A549 (cell line): ENCODE results near the gene PSMC5.
"Not testable (repeated sequence)": the region's sequence is repeated elsewhere in the genome, so short reads cannot be mapped to it uniquely, and the experiment has no call there.

ENCODE experiments used
- BCL3 ChIP-seq: fragments of >200 bp; sonication (Bioruptor Twin); formaldehyde crosslinking; IDR thresholded peaks from 3 replicates; pipeline ENCODE4 v1.6.1; 2016
- CTCF ChIP-seq: fragments of >200 bp; sonication (Bioruptor Twin); formaldehyde crosslinking; IDR thresholded peaks from 3 replicates; pipeline ENCODE4 v1.5.1; 2016
- EP300 ChIP-seq, 2 experiments: fragments of >200 bp; sonication (Bioruptor Twin); formaldehyde crosslinking; IDR thresholded peaks; 2 replicates in 1 of 2; 3 replicates in 1 of 2; pipeline ENCODE4 v1.6.1; 2016 to 2017
- FOSL2 ChIP-seq, 2 experiments: fragments of 450-650 bp in 1 of 2; fragments of >200 bp in 1 of 2; sonication (Bioruptor Twin) in 1 of 2; formaldehyde crosslinking; IDR thresholded peaks; 2 replicates each; pipeline versions ENCODE4 v1.5.0 to v1.6.1; 2016 to 2020; ENCODE audit warnings: mild to moderate bottlenecking in 1 of 2, moderate library complexity in 1 of 2
- GATA3 ChIP-seq: IDR thresholded peaks from 2 replicates; pipeline ENCODE4 v1.6.1; 2012; ENCODE audit warnings: borderline replicate concordance
- HDAC2 ChIP-seq: fragments of 200-600 bp; sonication (generic); IDR thresholded peaks from 2 replicates; pipeline ENCODE4 v1.6.1; 2016
- MYC ChIP-seq: IDR thresholded peaks from 2 replicates; pipeline ENCODE4 v1.6.1; 2012; ENCODE audit warnings: mild to moderate bottlenecking, inconsistent platforms, low read length, improper control_type of control experiment, borderline replicate concordance
- POLR2A ChIP-seq: IDR thresholded peaks from 2 replicates; pipeline ENCODE4 v1.6.1; 2012; ENCODE audit warnings: mild to moderate bottlenecking, low read length
- RARB ChIP-seq: fragments of 250-450 bp; sonication (Bioruptor Pico); IDR thresholded peaks from 2 replicates; pipeline ENCODE4 v1.8.0; 2021; ENCODE audit warnings: mild to moderate bottlenecking, moderate library complexity
- RFX5 ChIP-seq: fragments of 450-650 bp; IDR thresholded peaks from 2 replicates; pipeline ENCODE4 v1.7.1; 2014; ENCODE audit warnings: antibody characterized with exemption, mild to moderate bottlenecking, moderate library complexity
- TF ChIP-seq, protein P1 (sequence below): IDR thresholded peaks from 2 replicates; pipeline ENCODE4 v1.6.1; 2012

- TF ChIP-seq CTCF; RARB; BCL3; GATA3; POLR2A; MYC; HDAC2; FOSL2 (IDR thresholded peaks at IDR 0.05); FOSL2 (CRISPR knock-in tag; IDR thresholded peaks at IDR 0.05); EP300 (IDR thresholded peaks at IDR 0.05); RFX5: not testable (repeated sequence)
- TF ChIP-seq, protein P1, sequence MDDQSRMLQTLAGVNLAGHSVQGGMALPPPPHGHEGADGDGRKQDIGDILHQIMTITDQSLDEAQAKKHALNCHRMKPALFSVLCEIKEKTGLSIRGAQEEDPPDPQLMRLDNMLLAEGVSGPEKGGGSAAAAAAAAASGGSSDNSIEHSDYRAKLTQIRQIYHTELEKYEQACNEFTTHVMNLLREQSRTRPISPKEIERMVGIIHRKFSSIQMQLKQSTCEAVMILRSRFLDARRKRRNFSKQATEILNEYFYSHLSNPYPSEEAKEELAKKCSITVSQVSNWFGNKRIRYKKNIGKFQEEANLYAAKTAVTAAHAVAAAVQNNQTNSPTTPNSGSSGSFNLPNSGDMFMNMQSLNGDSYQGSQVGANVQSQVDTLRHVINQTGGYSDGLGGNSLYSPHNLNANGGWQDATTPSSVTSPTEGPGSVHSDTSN: not testable (repeated sequence)
Measured at GRCh38 chr17:63870292-63870665, 43.0 kb downstream of the PSMC5 start.
